Activated T-cell treated with anti-CD3 and anti-CD28 coated beads, Interleukin-2, amount 50 U/mL, for 72 hours (primary cell): ENCODE results near the gene FIBP. TPM values are rescaled to one million over a fixed set of nuclear protein-coding genes. Genes with fewer than 3 reads are reported as not detected.

Experiments used
- ATAC-seq, 2 donors: fragments of 150-1000 bp; cut with Tn5 transposase; replicated peaks in 1 of 2; 2 replicates each; pipeline ENCODE4 v1.10.0; 2021; ENCODE audit warnings: moderate library complexity in 2 of 2, mild to moderate bottlenecking in 1 of 2
- DNase-seq, 2 donors: peaks; one replicate each; pipeline ENCODE4 v3.0.0; 2021 to 2022; ENCODE audit warnings: mixed read lengths in 1 of 2
- H3K27ac Mint-ChIP-seq: one replicate; pipeline ENCODE4 v1.8.0; 2022; ENCODE audit warnings: mild to moderate bottlenecking, moderate library complexity, mixed read lengths
- H3K27me3 Mint-ChIP-seq: one replicate; pipeline ENCODE4 v1.8.0; 2022; ENCODE audit warnings: low read depth, mixed read lengths
- H3K36me3 Mint-ChIP-seq, 2 donors: one replicate each; pipeline ENCODE4 v1.8.0; 2022; ENCODE audit warnings: mixed read lengths in 2 of 2, mild to moderate bottlenecking in 1 of 2; ENCODE audit not compliant: insufficient read depth in 2 of 2
- H3K4me1 Mint-ChIP-seq: one replicate; pipeline ENCODE4 v1.8.0; 2022; ENCODE audit warnings: low read depth, mixed read lengths
- H3K4me3 Mint-ChIP-seq, 2 donors: one replicate each; pipeline ENCODE4 v1.8.0; 2022; ENCODE audit warnings: mild to moderate bottlenecking in 2 of 2, mixed read lengths in 2 of 2, moderate library complexity in 2 of 2
- H3K9me3 Mint-ChIP-seq, 2 donors: one replicate each; pipeline ENCODE4 v1.8.0; 2022; ENCODE audit warnings: mixed read lengths in 2 of 2
- total RNA-seq, 2 donors: library from RNA; stranded (reverse); gene quantifications; one replicate each; pipeline ENCODE4 v1.2.3, GENCODE V29; 2022

The FIBP gene
- total RNA-seq, 2 donors from 2014 or later = 86.4 to 91.9 TPM

DNA sequence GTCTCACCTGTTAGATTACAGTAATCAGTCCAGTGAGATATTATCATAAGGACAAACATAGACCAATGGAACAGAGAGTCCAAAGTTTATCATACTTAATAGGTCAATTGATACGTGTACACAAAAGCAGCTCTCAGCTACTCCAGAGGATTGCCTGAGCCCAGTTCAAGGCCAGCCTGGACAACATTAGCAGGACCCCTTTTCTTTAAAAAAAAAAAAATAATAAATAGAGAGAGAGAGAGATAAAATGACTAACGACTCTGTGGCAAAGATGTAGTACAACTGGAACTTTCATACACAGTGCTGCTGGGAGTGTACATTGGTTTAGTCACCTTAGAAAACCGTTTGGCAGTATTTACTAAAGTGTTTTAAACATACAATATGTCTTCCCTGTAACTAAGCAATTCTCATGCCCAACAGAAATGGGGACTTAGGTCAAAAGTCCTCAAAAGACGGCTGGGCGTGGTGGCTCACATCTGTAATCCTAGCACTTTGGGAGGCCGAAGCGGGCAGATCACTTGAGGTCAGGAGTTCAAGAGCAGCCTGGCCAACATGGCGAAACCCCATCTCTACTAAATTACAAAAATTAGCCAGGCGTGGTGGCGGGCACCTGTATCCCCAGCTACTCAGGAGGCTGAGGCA is 43.9 kb downstream of the FIBP start:
- ATAC-seq (no peak), DNase-seq (no peak)
- H3K4me1 Mint-ChIP-seq = no peaks in the 10 kb centered on the region
- H3K27ac Mint-ChIP-seq = no peak overlapping the region
- no peaks in the 10 kb centered on the region for H3K27me3 Mint-ChIP-seq
- H3K9me3 Mint-ChIP-seq = no peaks in the 10 kb centered on the region
- no peaks in the 10 kb centered on the region for H3K36me3 Mint-ChIP-seq
- no peak overlapping the region for H3K4me3 Mint-ChIP-seq

DNA sequence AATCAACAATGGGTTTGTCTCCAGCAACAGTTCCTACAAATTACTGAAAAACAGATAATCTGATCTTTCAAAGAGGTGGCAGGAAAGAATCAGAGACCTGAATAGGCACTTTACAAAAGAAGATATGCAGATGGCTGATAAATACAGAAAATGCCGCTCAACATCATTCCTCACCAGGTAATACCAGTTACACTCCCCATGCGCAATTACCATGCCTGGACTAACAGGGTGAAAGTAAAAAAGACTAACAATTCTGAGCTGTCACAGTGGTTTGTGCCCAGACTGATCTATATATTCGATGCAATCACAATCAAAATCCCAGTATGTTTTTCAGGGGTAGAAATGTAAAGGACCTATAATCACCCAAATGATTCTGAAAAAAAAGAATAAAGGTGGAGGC is 44.5 kb downstream of the FIBP start:
- Mint-ChIP-seq H3K4me3 (no peak overlapping the region), H3K36me3 (no peaks in the 10 kb centered on the region), H3K4me1 (no peaks in the 10 kb centered on the region), H3K9me3 (no peaks in the 10 kb centered on the region), H3K27me3 (no peaks in the 10 kb centered on the region), H3K27ac (no peak overlapping the region)
- ATAC-seq (no peak), DNase-seq (no peak)

DNA sequence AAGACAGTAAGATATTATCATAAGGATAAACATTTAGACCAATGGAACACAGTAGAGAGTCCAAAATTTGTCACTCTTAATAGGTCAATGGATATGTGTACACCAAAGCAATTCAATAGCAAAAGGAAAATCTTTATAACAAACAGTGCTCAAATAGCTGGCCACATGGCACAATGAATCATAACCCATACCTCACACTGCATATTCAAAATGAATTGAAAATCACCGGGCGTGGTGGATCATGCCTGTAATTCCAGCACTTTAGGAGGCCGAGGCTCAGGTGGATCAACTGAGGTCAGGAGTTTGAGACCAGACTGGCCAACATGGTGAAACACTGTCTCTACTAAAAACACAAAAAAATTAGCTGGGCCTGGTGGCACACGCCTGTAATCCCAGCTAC is 46.1 kb downstream of the FIBP start:
- no peaks in the 10 kb centered on the region for H3K36me3 Mint-ChIP-seq
- ATAC-seq = no peak
- no peaks in the 10 kb centered on the region for H3K4me1 Mint-ChIP-seq
- DNase-seq = no peak
- no peak overlapping the region for H3K27ac Mint-ChIP-seq
- H3K4me3 Mint-ChIP-seq = no peak overlapping the region
- no peaks in the 10 kb centered on the region for H3K27me3 Mint-ChIP-seq
- H3K9me3 Mint-ChIP-seq = no peaks in the 10 kb centered on the region

DNA sequence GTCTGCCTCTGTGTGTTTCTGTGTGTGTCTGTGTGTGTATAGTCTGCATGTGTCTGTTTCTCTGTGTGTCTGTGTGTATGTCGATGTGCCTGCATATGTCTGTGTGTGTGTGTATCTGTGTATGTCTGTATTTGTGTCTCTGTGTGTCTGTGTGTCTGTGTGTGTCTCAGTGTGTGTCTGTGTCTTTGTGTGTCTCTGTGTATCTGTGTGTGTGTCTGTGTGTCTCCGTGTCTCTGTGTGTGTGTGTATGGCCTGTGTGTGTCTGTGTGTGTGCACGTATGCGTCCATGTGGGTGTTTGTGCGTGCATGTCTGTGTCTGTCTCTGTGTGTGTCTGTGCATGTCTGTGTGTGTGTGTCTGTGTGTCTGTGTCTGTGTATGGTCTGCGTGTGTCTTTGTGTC is 54.1 kb downstream of the FIBP start:
- H3K27ac Mint-ChIP-seq = no peak overlapping the region

More for the DNA sequence above, 54.1 kb downstream of the FIBP start:
- H3K27me3 Mint-ChIP-seq = peaks cover 17% of the 10 kb centered on the region
- DNase-seq (no peak), ATAC-seq (no peak)
- H3K9me3 Mint-ChIP-seq = peaks cover 6% of the 10 kb centered on the region in 2 donors
- peaks cover 21% of the 10 kb centered on the region for H3K4me1 Mint-ChIP-seq
- no peak overlapping the region for H3K4me3 Mint-ChIP-seq
- H3K36me3 Mint-ChIP-seq = peaks cover 5 to 7% of the 10 kb centered on the region in 2 donors

Other genes starting within 250 kb of the FIBP start
- 100 to 1,000 TPM; 116 to 121 TPM for gene RELA, start 225.6 kb downstream of the FIBP start, total RNA-seq
- gene KAT5, start 176.2 kb downstream of the FIBP start, total RNA-seq = 100 to 1,000 TPM in 1 of 2 donors, 10 to 100 TPM in 1; 86.4 to 105 TPM
- gene RNASEH2C, start 167.7 kb downstream of the FIBP start, total RNA-seq = 10 to 100 TPM; 35.4 to 37.1 TPM
- gene AP5B1, start 107.5 kb downstream of the FIBP start, total RNA-seq = 10 to 100 TPM; 20.0 to 22.4 TPM
- under 1 TPM in 1 of 2 donors, not detected in 1; 0.16 TPM for gene OVOL1, start 101.4 kb downstream of the FIBP start, total RNA-seq
- gene SNX32, start 54.5 kb downstream of the FIBP start, total RNA-seq = 1 to 10 TPM; 2.2 to 4.6 TPM
- 100 to 1,000 TPM; 477 to 512 TPM for gene CFL1, start 30.3 kb downstream of the FIBP start, total RNA-seq
- gene MUS81, start 28.0 kb downstream of the FIBP start, total RNA-seq = 10 to 100 TPM; 80.6 to 94.8 TPM
- gene EFEMP2, start 15.7 kb downstream of the FIBP start, total RNA-seq = 10 to 100 TPM; 22.4 to 26.0 TPM
- 10 to 100 TPM; 16.8 to 27.8 TPM for gene CTSW, start 8.6 kb downstream of the FIBP start, total RNA-seq
- gene CCDC85B, start 2.2 kb upstream of the FIBP start, total RNA-seq = 10 to 100 TPM; 35.4 to 37.5 TPM
- gene FOSL1, start 11.9 kb upstream of the FIBP start, total RNA-seq = 10 to 100 TPM; 11.9 to 18.8 TPM
- gene C11orf68, start 30.6 kb upstream of the FIBP start, total RNA-seq = 10 to 100 TPM; 34.7 to 36.5 TPM
- 100 to 1,000 TPM; 126 to 145 TPM for gene DRAP1, start 31.0 kb upstream of the FIBP start, total RNA-seq
- not detected for gene TSGA10IP, start 57.0 kb upstream of the FIBP start, total RNA-seq
- gene SART1, start 73.3 kb upstream of the FIBP start, total RNA-seq = 10 to 100 TPM; 63.2 to 75.9 TPM
- gene EIF1AD, start 113.7 kb upstream of the FIBP start, total RNA-seq = 10 to 100 TPM; 39.1 to 40.8 TPM
- gene BANF1, start 114.0 kb upstream of the FIBP start, total RNA-seq = 100 to 1,000 TPM; 166 to 174 TPM
- gene CST6, start 123.5 kb upstream of the FIBP start, total RNA-seq = under 1 TPM; 0.34 to 0.79 TPM
- under 1 TPM in 1 of 2 donors, not detected in 1; 0.49 TPM for gene CATSPER1, start 138.0 kb upstream of the FIBP start, total RNA-seq
- gene GAL3ST3, start 160.7 kb upstream of the FIBP start, total RNA-seq = under 1 TPM; 0.36 to 0.42 TPM
- 100 to 1,000 TPM; 222 to 223 TPM for gene SF3B2, start 163.9 kb upstream of the FIBP start, total RNA-seq
- gene PACS1, start 181.8 kb upstream of the FIBP start, total RNA-seq = 100 to 1,000 TPM; 104 to 114 TPM